ENCODE results near the gene ACOD1.

GRCh38 chr13:76975863-76976262 lies 27.6 kb downstream of the ACOD1 start:
- TF ChIP-seq CTCF (conservative IDR thresholded peaks at IDR 0.05) (no peak), ZFX (IDR thresholded peaks at IDR 0.05) (no peak)
